Measurements from ENCODE around the gene GALNT7.
A peak's percentile ranks its signal among the peaks of the same experiment; 100 is the strongest.

The GALNT7 gene

DNA sequence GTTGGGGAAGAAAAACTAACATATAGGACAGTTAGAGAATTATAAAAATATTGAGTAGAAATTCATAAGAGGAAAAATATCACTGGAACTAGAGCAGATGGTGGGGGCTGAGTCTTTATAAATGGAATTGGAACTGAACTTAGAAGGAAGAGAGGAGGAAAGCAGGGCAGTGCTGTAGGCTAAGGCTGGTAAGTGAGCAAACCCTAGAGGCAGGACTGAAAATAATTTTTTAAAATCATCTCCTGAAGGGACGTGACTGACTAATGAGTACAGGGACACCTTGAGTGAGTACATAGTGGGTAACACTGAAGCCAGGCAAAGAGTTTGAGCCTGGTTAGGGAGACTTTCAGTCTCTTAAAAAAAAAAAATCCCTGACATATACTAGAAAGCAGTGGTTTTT is 63.3 kb downstream of the GALNT7 start:
- no peak for DNase-seq (ENCODE audit: low read depth in 1 of 2, low spot score in 1 of 2)

DNA sequence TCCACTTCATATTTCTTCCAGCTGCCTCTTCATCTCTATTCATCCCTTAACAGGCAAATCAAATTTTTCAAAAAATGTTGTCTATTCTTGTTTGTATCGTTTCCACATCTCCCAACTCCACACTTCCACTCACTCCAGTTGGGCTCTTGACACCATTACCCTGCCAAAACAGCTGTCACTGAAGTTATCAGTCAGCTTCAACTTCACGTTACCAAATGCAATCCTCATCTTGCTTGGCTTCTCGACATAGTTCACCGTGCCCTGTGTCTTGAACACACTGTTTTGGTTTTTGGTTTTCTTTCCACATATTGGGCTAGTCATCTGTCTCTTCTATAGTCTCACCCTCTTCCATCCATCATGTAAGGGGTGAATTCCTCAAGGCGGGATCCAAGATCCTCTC is 65.2 kb downstream of the GALNT7 start:
- DNase-seq (ENCODE audit: low read depth in 1 of 2, low spot score in 1 of 2), result no peak

DNA sequence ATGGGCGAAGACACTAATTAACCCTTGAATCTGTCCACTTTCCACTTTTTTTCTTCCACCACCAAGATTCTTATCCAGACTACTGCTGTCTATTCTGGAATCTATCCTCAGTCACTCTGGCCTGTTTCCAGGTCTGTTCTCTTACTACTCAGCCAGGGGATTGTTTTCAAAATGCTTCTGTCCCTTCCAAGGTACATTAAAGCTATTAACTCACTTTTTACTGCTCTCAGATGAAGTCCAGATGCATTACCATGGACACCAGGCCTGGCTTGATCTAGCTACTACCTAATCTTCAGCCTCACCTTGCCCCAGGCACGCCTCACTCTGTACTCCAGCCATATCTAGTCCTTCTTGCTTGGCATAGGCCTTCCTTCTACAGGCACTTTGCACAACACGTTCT is 66.4 kb downstream of the GALNT7 start:
- DNase-seq (ENCODE audit: low read depth in 1 of 2, low spot score in 1 of 2), result no peak

DNA sequence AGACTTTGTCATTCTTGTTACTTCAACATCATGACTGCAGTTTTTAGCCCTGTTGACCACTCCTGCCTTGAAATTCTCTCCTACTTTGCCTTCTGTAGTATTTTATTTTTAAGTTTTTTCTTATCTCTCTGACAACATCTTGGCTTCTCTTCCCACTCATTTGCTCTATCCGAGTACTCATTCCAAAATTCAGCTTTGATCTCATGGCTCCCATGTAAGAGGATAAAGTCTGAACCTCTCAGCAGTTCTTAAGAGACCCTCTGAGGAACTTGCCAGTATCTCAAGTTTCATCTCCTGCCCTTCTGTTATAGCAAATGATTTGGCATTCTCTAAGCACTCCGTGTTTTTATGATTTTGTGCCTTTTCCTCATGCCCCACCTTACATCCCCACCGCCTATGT is 67.7 kb downstream of the GALNT7 start:
- no peak for DNase-seq (ENCODE audit: low read depth in 1 of 2, low spot score in 1 of 2)

DNA sequence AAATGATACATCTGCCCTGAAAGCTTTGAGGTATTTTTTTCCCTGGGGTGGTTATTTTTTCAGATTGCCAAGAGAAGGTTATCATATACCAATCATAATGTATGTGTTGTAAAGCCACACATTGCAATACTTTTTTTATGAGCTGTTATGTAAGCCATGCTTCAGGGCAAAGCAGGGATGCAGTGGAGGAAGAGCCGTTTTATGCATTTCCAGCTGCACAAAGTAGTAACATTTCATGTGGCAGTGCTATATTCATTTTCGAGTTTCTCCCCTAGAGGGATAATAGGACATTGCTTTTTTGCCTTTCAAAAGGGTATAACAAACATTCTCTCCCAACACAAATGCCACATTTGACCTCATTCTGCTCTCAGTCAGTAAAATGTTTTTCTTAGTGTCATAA is 68.5 kb downstream of the GALNT7 start:
- DNase-seq (ENCODE audit: low read depth in 1 of 2, low spot score in 1 of 2), result no peak

DNA sequence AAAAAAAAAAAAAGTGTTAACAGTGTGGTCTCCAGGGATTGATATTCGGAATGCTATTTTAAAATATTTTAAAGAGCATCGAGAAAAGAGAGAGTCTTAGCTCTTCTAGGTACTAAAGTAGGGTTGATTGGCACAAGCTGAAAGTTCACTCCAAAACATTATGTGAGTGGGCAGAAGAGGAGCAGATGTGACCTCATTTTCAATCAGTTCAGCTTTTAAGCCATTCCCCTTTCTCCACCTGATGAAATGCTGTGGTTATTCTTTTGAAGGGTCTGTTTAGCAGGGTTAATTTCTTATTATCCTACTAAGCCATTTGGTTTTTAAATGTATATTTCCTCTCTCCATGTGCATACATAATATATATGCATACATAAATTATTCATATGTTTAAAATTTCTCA is 69.2 kb downstream of the GALNT7 start:
- no peak for DNase-seq (ENCODE audit: low read depth in 1 of 2, low spot score in 1 of 2)

DNA sequence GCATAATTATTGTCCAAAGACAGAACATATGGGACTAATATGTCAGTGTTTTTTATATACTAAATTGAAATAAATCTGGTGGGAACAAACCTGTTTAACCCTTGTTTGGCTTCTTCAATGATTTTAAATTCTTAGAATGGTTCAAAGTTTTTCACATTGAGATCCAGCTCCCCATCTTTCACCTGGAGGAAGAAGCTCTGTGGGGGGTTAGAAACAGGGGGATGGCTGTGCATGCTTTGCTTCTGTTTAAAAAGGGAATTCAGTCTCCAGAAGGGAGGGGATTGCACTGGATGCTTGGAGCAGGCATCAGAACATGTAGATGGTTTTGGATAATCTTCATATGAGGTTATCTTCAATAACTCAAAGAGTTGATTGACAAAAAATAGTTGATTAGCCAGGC is 72.1 kb downstream of the GALNT7 start:
- DNase-seq (ENCODE audit: low read depth in 1 of 2, low spot score in 1 of 2), result no peak

DNA sequence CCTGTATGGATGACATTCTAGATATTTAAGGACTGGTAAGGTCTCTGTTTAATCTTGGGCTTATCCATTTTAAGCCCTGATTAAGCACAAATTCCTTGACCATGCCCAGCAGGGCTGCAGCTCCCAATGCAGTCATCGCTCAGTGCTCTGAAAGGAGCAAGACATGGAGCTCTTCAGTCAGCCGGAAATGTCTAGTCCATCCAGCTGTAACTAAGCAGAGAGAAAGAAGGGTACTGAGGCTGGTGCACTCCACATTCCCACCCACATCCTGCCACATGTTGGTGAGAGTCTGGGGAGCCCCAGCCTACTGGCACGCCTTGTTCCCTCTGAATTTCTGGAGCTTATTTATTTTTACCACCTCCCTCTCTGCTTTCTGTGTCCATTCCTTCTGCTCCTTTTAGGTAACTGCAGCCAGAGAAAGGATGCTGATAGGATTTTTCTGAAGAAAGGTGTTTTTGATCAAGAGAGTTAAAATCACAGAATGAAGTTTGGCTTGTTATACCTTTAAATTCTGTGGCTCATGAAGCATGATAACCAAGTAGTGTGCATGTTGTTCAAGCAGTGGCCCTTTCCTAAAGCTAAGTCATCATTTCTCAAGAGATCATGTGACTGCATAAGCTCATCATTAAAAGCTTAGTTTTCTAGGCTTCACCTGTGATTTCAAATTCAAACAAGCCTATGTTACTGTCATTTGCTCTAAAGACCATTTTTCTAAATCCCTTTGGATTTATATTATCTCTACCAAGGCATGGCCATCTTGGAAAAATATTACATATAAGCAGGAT is 74.0 kb downstream of the GALNT7 start:
- DNase-seq (ENCODE audit: low read depth in 1 of 2, low spot score in 1 of 2), result no peak

DNA sequence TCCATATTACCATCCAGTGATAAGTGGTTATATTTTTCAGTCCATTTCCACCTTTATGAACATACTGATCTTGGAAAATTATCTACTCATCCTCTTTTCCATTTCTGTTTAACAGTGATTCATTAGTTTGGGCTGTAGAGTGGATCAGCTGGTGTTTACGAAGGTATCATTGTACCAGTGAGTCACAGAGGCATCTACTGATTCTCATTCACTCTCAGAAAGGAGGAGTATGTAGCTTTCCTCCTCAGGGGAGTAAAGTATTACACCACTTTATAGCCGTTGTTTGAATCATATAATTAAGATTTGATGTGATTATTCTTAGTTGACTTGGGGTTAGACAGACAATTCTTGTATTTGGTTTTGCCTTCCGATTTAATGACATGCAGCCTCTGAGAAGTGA is 74.7 kb downstream of the GALNT7 start:
- no peak for DNase-seq (ENCODE audit: low read depth in 1 of 2, low spot score in 1 of 2)

DNA sequence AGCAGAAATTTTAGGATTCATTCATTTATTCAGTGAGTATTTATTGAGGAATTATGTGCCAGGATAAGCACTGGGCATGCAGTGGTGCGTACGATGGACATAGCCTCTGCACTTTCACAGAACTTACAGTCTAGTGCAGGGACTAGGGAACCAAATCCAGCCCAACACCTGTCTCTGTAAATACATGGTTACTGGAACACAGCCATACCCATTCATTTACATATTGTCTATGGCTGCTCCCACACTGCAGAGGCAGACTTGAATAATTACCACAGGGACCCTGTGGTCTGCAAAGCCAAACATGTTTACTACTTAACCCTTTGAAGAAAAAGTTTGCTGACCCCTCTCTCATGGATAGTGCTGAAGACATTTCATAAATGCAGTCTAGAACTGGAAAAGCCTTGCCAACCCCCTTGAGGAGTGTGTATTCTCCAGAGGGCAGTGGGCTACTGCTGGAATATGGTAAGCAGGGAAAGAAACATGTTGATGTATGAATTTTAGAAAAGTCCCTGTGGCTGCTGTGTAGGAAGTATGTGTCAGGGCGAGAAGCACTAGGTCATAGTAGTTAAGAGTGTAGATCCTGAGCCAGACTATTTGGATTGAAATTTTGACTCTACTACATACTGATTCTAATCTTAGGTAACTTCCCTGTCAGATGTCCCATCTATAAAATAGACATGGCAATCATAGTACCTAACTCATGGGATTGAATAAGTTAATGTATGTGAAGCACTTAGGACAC is 75.5 kb downstream of the GALNT7 start:
- DNase-seq (ENCODE audit: low read depth in 1 of 2, low spot score in 1 of 2), result no peak

DNA sequence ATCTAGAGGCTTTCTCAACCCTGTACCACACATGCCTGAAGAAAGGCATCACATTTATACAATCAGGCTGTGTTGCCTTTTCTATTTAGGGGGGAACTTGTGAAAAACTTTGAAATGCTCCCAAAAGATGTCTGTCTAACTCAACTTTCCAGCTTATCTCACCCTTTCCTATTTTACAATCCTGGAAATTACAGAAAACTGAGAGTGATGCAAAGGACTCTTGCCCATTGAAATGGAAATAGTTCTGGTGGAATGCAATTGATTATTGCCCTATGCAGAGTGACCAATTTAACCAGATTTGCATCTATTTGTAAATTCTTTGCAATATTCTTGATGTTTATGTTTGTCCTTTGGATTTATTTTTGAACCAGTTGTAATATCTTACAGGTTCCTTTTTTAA is 77.3 kb downstream of the GALNT7 start:
- DNase-seq (ENCODE audit: low read depth in 1 of 2, low spot score in 1 of 2), result no peak

DNA sequence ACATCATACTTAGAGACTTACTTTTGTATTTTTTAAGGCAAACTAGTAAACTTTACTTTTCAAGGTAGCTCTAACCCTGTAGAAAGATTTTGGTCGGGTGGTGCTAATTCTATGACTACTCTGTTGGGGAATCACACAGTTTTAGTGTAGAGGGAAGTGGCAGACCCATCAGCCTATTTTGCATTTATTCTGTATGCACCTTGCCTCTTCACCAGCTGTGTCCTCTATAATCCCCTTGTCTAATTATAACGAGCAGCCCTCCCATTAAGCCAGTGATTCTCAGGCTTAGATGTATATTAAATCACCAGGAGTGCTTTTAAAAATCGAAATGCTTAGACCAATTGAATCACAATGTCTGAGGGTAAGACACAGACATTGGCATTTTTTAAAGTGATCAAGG is 78.1 kb downstream of the GALNT7 start:
- DNase-seq (ENCODE audit: low read depth in 1 of 2, low spot score in 1 of 2), result no peak

DNA sequence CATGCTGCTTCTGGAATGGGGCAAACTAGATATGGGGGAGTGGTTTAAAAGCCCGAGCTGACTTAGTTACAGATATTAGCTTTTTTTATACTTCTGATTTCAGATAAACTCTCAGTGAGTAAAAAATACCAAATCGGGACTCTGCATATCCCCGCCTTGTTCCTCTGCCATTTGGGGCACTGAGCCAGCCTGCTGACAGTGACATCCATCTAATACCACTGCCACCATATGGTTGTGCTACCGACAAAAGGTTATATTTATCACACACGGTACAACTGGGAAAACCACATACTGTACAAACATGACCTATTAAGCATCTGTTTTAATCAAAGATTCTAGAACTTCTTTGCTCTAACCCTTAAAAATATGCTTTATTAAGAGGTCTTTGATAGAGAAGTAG is 78.7 kb downstream of the GALNT7 start:
- DNase-seq (ENCODE audit: low read depth in 1 of 2, low spot score in 1 of 2), result no peak

DNA sequence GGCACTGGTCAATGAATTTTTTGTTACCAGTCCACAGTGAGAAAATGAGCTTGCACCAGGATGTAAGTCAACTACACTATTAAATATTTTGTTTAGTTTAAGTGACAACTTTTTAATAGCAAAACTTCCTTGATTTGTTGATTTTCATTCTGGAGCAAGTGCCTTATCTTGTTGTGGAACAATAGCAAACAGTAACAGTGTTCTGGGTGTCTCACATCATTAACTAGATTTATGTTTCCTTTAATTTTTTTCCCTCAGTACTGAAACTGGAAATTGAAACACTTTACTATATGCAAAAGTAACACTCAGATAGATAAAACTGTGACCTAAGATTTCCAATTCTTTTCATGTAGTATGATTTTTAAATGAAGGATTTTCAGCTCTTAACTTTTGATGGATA is 80.1 kb downstream of the GALNT7 start:
- DNase-seq (ENCODE audit: low read depth in 1 of 2, low spot score in 1 of 2), result no peak

DNA sequence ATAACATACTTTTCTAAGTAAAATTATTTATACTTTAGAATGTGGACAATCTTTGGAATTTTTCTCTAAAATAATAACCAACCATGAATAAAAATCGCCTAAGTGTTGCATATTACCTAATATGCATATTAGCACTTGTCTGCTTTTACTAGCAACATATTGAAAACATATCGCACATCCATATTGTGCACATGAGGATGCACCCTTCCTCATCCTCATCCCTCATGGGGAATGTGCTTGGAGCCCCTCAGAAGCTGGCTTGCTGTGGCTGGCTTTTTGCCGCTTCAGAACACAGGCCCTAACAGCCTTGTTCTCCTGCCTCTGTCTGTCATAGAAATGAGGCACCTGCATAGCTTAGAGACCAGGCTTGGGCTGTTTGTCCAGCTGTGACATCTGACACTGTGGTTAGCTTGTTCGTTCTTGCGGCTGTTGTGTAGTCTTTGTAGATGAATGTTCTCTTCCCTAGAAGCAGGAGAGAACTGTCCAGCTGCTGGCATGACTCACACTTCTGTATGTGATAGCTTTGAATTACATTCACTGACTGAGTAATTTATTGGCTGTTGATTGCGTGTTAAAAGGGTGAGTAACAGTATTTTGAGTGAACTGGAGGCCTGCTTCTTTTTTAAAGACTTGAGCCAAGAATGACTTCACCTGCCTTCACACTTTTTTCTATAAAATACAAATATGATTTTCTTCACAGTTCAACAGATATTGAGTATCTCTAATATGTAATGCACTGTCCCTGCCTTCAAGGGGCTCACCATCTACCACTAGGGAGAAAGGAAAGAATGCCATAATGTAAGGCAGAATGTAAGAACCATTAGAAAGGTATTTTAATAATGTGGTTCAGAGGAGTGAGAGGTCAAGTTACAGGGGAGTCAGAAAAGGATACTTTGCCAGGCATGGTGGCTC is 83.7 kb downstream of the GALNT7 start:
- no peak for DNase-seq (ENCODE audit: low read depth in 1 of 2, low spot score in 1 of 2)

DNA sequence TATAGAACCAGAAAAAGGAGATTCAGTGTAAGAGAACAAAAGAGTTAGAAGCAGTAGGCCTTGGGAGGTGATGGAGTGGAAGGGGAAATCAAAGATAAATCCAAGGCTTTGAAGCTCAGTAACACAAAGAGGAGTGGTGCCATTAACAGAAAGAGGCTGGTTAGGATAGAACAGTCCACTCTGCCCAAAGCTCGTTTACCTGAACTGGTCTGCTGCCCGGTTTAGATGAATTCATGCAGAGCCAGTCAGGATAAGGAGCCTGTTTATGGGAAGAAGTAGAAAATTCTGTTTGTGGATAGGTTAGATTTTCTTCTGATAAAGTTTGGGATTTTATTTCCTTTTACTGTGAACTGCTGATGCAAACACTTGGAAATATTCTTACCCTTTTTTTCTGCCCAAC is 85.0 kb downstream of the GALNT7 start:
- DNase-seq (ENCODE audit: low read depth in 1 of 2, low spot score in 1 of 2), result no peak

DNA sequence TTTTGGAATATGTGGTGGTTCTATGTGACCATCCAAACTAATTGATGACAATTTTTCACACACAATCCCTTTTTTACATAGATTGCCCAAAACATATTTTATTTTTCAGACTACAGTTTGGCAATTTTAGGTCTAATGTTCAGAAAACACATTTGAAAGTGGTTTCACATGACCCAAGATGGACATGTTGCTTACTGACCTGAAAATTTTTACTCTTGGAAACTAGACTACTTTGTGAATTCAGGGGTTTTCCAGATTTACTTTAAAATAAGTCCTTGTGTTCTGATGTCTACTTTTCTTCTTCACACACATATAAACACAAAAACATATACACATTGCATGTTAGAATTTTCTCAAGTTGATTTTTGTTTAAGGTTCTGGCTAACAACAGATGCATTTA is 86.0 kb downstream of the GALNT7 start:
- no peak for DNase-seq (ENCODE audit: low read depth in 1 of 2, low spot score in 1 of 2)

DNA sequence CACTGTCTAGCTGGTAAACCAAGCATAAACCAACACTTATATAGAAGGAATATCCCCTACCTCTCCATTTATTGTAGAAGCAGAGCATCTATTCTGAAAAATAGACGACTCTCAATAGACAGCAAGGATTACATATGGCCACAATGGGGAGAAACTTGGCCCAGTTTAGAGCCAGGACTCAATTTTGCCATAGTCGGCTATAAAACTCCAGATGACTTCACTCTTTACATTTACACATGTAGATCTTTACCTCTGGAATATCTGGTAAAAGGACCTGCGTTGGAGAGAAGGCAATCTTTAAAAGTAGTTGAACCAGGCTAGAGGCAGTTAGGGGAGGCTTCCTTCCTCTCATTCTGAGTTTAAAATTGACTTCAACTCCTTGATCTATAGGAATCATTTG is 88.2 kb downstream of the GALNT7 start:
- no peak for DNase-seq (ENCODE audit: low read depth in 1 of 2, low spot score in 1 of 2)

DNA sequence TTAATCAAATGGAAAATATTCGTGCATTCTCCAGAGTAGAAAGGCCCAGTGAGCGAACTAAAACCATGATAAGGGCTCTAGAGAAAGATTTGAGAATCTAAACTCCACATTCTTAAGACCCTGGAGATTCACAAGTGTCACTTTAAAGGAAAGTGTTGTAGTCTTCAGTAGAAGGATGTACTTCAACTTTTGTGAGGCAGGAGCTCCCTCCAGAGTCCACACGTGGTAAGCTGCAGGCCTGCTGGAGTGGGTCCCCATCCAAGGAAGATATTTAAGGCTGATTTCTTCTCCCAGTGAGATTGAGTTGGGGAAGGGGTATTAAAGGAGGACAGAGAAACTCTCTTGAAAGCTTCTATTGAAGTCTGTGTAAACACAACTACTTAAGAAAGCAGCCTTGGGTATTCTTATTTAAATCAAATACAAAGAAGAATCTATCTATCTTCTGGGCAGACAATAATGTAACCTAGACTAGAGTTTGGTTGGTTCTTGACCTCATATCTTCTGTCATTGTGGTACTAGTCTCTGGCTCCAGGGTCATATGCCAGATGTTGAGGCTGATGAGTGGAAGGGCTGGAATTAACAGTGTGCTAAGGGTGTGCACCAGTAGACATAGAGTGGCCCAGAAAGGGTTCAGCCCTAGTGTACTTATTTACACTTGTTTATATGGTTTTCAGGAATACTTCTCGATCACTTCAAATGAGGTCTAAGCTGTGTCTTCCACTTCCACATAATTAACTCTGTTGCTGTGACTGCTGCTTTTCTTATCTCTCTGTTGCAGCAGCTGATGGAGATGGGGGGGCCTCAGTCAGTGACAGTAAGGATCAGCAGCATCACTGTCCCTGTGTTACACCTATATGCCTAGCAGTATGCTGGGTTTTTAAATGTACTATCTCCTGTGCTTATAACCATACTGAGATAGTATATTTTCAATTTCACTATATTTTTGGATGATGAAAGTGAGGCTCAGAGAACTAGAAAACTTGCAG is 89.4 kb downstream of the GALNT7 start:
- peak; percentile 7 to 18 for DNase-seq (ENCODE audit: low read depth in 1 of 2, low spot score in 1 of 2)

DNA sequence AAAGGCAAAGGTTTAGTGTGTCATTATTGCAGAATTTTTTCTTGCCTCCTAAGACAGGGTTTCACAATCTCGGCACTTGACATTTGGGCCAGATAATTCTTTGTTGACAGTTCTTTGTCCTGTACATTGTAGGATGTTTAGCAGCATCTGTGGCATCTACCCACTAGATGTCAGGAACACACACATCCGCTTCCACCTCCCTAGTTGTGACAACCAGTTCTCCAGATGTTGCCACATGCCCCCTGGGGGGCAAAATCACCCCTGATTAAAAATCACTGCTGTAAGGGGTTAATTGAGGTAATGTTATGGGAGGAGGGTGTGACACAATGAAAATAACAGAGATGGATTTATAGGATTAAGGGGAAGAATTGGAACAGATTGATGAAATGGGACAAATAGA is 90.3 kb downstream of the GALNT7 start:
- DNase-seq (ENCODE audit: low read depth in 1 of 2, low spot score in 1 of 2), result no peak

DNA sequence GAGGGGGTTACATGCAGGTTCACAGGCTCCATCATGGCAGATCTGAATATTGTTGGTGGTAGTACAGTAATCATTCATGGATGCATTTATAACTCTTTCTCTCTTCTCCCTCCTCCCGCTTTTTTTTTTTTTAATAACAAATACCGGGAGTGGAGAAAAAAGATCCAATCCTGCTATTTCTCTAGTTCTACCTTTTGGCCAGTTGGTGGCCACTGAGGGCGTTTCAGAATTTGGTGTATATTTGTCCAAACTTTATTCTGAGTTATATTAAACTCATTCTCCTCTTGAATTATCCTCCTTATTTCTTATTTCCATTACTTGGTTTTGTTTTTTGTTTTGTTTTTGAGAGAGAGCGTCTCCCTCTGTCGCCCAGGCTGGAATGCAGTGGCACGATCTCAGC is 90.7 kb downstream of the GALNT7 start:
- DNase-seq (ENCODE audit: low read depth in 1 of 2, low spot score in 1 of 2), result no peak

All from activated T-helper 1 cell treated with anti-CD3 and anti-CD28 coated beads, Interleukin-2, amount 50 U/mL, for 16 hours (primary cell).